Measurements from ENCODE around the gene DCLK1.

DNA sequence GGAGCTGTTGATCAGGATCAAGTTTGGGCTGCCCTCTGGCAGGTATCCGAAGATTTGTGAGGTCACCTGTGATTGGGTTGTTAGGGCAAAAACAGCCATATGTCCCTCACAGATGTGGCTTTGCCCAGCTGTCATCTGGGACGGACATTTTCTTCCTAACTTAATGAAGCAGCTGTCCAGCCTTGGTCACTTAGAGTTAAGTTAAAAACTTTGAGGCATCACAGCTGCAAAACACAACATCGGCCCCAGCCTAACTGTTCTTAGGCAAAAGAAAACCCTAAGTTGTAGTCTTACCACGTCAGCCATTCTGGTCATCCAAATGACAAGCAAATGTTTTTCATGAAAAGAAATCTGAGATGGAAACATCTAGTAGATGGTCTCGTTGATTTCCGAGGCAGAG, 318.4 kb downstream of the DCLK1 start:
- TF ChIP-seq, protein P1, sequence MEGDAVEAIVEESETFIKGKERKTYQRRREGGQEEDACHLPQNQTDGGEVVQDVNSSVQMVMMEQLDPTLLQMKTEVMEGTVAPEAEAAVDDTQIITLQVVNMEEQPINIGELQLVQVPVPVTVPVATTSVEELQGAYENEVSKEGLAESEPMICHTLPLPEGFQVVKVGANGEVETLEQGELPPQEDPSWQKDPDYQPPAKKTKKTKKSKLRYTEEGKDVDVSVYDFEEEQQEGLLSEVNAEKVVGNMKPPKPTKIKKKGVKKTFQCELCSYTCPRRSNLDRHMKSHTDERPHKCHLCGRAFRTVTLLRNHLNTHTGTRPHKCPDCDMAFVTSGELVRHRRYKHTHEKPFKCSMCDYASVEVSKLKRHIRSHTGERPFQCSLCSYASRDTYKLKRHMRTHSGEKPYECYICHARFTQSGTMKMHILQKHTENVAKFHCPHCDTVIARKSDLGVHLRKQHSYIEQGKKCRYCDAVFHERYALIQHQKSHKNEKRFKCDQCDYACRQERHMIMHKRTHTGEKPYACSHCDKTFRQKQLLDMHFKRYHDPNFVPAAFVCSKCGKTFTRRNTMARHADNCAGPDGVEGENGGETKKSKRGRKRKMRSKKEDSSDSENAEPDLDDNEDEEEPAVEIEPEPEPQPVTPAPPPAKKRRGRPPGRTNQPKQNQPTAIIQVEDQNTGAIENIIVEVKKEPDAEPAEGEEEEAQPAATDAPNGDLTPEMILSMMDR (IDR thresholded peaks at IDR 0.05): no peak
- TF ChIP-seq POLR2A (IDR thresholded peaks at IDR 0.05): no peak

Measured in right lobe of liver (tissue), 4 donors.